OCI-LY3 (cell line): ENCODE results near the gene WDR19.
A peak's percentile ranks its signal among the peaks of the same experiment; 100 is the strongest.
"Not testable (repeated sequence)": the region's sequence is repeated elsewhere in the genome, so short reads cannot be mapped to it uniquely, and the experiment has no call there.

Experiments used
- H2AFZ ChIP-seq: fragments of 200-600, 300-600 bp; shearing (Covaris generic); 2 replicates; pipeline ENCODE4 v1.6.0; 2014; ENCODE audit warnings: antibody characterized with exemption, low read depth, low read length
- H3K27ac ChIP-seq: fragments of 200-600, 300-600 bp; sonication (generic); 2 replicates; pipeline ENCODE4 v1.5.1; 2014; ENCODE audit warnings: mild to moderate bottlenecking, low read length, moderate library complexity, mixed read lengths
- H3K27me3 ChIP-seq: fragments of 200-600, 300-600 bp; sonication (generic); 2 replicates; pipeline ENCODE4 v1.6.1; 2014; ENCODE audit warnings: low read depth, low read length, mixed read lengths
- H3K36me3 ChIP-seq: fragments of 200-600, 300-600 bp; sonication (generic); replicated peaks from 2 replicates; pipeline ENCODE3; 2014; ENCODE audit warnings: low read depth, low read length, mixed read lengths
- H3K4me1 ChIP-seq: fragments of 300-600, 200-600 bp; sonication (generic); 2 replicates; pipeline ENCODE4 v1.6.1; 2014; ENCODE audit warnings: low read length, mixed read lengths
- H3K4me2 ChIP-seq: fragments of 200-600, 300-600 bp; sonication (generic); 2 replicates; pipeline ENCODE4 v1.6.1; 2014; ENCODE audit warnings: low read length, mixed read lengths
- H3K4me3 ChIP-seq: fragments of 300-600, 200-600 bp; sonication (generic); 2 replicates; pipeline ENCODE4 v1.5.1; 2014; ENCODE audit warnings: antibody characterized with exemption, mild to moderate bottlenecking, low read length, moderate library complexity
- H3K79me2 ChIP-seq: fragments of 300-600, 200-600 bp; shearing (Covaris generic); 2 replicates; pipeline ENCODE4 v1.6.1; 2014; ENCODE audit warnings: mild to moderate bottlenecking, low read length, mixed read lengths
- H3K9ac ChIP-seq: fragments of 300-600, 200-600 bp; shearing (Covaris generic); 2 replicates; pipeline ENCODE4 v1.6.0; 2014; ENCODE audit warnings: mild to moderate bottlenecking, low read length, moderate library complexity
- H3K9me3 ChIP-seq: fragments of 200-600, 300-600 bp; shearing (Covaris generic); 2 replicates; pipeline ENCODE4 v1.6.1; 2014; ENCODE audit warnings: low read length, mixed read lengths; ENCODE audit not compliant: insufficient read depth
- H4K20me1 ChIP-seq: fragments of 200-600, 300-600 bp; sonication (generic); 2 replicates; pipeline ENCODE4 v1.6.1; 2016; ENCODE audit warnings: low read length, mixed read lengths; ENCODE audit not compliant: insufficient read depth
- CTCF ChIP-seq: fragments of 200-600, 300-600 bp; sonication (generic); IDR thresholded peaks from 2 replicates; pipeline ENCODE4 v1.5.1; 2014; ENCODE audit warnings: antibody characterized with exemption, low read length, low read depth
- EZH2phosphoT487 ChIP-seq: fragments of 200-600 bp; shearing (Covaris generic); IDR thresholded peaks from 2 replicates; pipeline ENCODE4 v1.6.1; 2018; ENCODE audit warnings: antibody characterized with exemption, mixed run types, low read depth

WDR19 gene

GRCh38 chr4:39179681-39180080 lies 2.6 kb upstream of the WDR19 start:
- Histone ChIP-seq H3K27ac (no peak overlapping the region), H3K36me3 (no peaks in the 10 kb centered on the region), H3K9me3 (no peaks in the 10 kb centered on the region), H3K9ac (no peak overlapping the region), H3K4me2 (no peak overlapping the region), H3K4me1 (peaks cover 10% of the 10 kb centered on the region), H3K27me3 (no peaks in the 10 kb centered on the region), H4K20me1 (no peaks in the 10 kb centered on the region), H3K4me3 (no peak overlapping the region), H2AFZ (no peak overlapping the region), H3K79me2 (no peaks in the 10 kb centered on the region)
- TF ChIP-seq CTCF (no peak), EZH2phosphoT487 (no peak)

- H4K20me1 ChIP-seq, H3K9ac ChIP-seq, H3K36me3 ChIP-seq, H3K27ac ChIP-seq, H3K9me3 ChIP-seq, H3K27me3 ChIP-seq, H3K4me3 ChIP-seq, H3K4me1 ChIP-seq, H3K4me2 ChIP-seq, H3K79me2 ChIP-seq, H2AFZ ChIP-seq: not testable (repeated sequence)
Measured at GRCh38 chr4:39180629-39181028, 1.7 kb upstream of the WDR19 start.

- no peak for TF ChIP-seq EZH2phosphoT487
- no peak for TF ChIP-seq CTCF
- Histone ChIP-seq H3K36me3 (no peaks in the 10 kb centered on the region), H3K79me2 (no peaks in the 10 kb centered on the region), H4K20me1 (no peaks in the 10 kb centered on the region), H3K9ac (peak overlapping the region; percentile 71), H3K27ac (peak overlapping the region; percentile 27), H3K4me2 (peak overlapping the region; percentile 77), H3K4me3 (peak overlapping the region; percentile 77), H2AFZ (peak overlapping the region; percentile 86), H3K9me3 (no peaks in the 10 kb centered on the region), H3K4me1 (peaks cover 10% of the 10 kb centered on the region), H3K27me3 (no peaks in the 10 kb centered on the region)
Measured at GRCh38 chr4:39181520-39181904, 817 bp upstream of the WDR19 start.

GRCh38 chr4:39201963-39202362 lies 19.6 kb downstream of the WDR19 start:
- Histone ChIP-seq H3K9ac (no peak overlapping the region), H3K4me2 (no peak overlapping the region), H3K27ac (no peak overlapping the region), H3K4me1 (no peaks in the 10 kb centered on the region), H3K9me3 (no peaks in the 10 kb centered on the region), H4K20me1 (no peaks in the 10 kb centered on the region), H3K4me3 (no peak overlapping the region), H3K79me2 (no peaks in the 10 kb centered on the region), H3K27me3 (no peaks in the 10 kb centered on the region), H3K36me3 (peaks cover 11% of the 10 kb centered on the region), H2AFZ (no peak overlapping the region)
- TF ChIP-seq EZH2phosphoT487: no peak
- no peak for TF ChIP-seq CTCF

- Histone ChIP-seq H3K4me1 (no peaks in the 10 kb centered on the region), H3K9me3 (no peaks in the 10 kb centered on the region), H3K36me3 (peaks cover 17% of the 10 kb centered on the region), H2AFZ (no peak overlapping the region), H3K27me3 (no peaks in the 10 kb centered on the region), H3K9ac (no peak overlapping the region), H3K4me2 (no peak overlapping the region), H3K79me2 (no peaks in the 10 kb centered on the region), H3K27ac (no peak overlapping the region), H3K4me3 (no peak overlapping the region), H4K20me1 (no peaks in the 10 kb centered on the region)
- TF ChIP-seq EZH2phosphoT487 (no peak), CTCF (no peak)
Measured at GRCh38 chr4:39204543-39204942, 22.2 kb downstream of the WDR19 start.
